DMS153 (cell line): Measurements from ENCODE around the gene BTBD9.
A peak's percentile ranks its signal among the peaks of the same experiment; 100 is the strongest.

ENCODE experiments used
- DNase-seq: peaks from one replicate; lab custom pipeline; 2025; lab: John Stamatoyannopoulos, UW

Gene BTBD9

GRCh38 chr6:38161754-38162492 lies 477.8 kb downstream of the BTBD9 start:
- no peak for DNase-seq

GRCh38 chr6:38161331-38161730 lies 478.4 kb downstream of the BTBD9 start:
- no peak for DNase-seq

- DNase-seq, result no peak
Observed at GRCh38 chr6:38160831-38161230, 478.9 kb downstream of the BTBD9 start.

DNA sequence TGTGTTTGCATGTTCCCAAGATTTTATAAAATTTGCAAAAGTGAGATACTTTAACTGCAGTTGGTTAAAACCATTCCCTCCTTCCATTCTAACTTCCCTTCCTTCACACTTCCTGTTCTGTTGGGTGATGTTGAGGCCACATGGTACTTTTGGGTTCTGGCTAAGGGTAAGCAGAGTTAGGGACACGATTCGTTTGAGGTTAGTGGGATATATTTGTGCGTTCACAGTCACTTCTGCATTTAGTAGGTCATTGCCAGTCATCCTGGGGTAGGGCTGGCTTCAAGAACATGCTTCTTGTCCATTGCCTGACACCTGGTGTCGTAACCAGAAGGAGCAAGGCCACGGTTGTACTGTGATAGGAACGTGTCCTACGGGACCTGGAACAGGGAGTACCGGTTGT lies 480.1 kb downstream of the BTBD9 start:
- no peak for DNase-seq

DNA sequence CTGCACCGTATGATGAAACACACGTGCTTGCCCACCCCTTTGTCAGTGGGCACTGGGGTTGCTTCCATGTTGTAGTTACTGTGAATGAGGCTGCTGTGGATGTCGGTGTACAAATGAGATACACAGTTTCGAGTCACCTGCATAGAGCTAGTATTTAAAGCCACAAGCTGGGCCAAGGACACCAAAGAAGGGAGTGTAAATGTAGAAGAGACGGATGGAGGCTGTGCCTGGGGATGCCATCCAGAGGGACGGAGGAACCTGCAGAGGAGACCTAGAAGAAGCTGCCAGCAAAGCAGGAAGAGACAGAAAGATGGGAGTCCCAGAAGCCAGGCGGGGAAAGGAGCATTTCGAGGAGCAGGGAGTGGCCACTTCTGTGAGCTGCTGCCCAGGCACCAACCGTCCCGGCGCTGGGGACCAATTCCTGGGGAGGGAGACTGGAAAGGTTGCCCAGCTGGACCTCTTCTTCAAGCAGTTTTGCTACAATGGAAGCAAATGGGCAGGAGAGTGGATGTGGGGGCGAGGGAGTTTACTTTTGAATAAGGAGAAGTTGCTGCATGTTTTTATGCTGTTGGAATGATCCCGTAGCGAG lies 480.9 kb downstream of the BTBD9 start:
- DNase-seq, result no peak

GRCh38 chr6:38157905-38158304 lies 481.8 kb downstream of the BTBD9 start:
- DNase-seq, result no peak

GRCh38 chr6:38156818-38157565 lies 482.7 kb downstream of the BTBD9 start:
- no peak for DNase-seq

GRCh38 chr6:38155621-38156204 lies 484.0 kb downstream of the BTBD9 start:
- no peak for DNase-seq

DNA sequence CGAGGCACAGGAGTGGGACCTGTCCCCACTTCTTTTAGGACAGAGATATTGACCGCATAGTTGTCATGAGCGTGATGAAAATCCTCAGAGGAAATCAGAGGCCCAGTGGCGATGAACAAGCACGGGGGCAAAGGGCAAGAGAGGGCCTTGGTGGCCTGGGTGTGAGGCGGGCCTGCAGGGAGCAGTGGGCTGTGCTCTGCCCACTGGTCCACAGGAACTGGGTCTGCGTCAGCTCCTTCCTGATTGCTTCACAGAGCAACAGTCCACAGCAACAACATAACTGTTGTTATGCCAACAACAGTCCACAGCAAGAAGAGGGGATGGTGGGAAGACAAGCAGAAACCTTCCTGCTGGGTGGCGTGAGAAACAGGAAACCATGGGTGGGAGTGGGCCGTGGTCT lies 484.6 kb downstream of the BTBD9 start:
- no peak for DNase-seq

- no peak for DNase-seq
Observed at GRCh38 chr6:38154731-38155130, 485.0 kb downstream of the BTBD9 start.

DNA sequence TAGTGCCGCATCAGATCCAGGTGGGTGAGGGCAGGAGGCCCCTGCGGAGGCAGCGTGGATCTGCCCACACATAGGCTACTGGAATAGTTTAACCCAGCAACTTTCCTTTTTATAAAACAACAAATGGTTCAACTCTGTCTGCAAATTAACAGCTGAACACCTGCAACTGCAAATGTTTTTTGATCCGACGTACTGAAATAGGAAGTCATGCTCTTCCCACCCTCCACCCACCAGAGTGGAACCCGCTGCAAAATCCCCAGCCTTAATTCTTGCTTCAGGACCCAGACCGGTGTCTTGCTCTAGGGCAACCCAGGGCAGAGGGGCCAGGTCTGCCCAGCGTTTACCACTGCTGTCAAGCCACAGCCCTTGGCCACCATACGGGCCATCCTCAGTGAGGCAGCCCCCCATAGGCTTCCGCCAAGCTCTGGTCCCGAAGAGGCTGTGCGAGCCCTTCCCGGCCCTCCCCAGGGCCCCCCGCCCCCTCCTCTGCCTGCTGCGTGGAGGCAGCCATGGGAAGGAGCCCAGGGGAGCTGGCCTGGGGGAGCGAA lies 485.9 kb downstream of the BTBD9 start:
- no peak for DNase-seq

GRCh38 chr6:38153076-38153797 lies 486.5 kb downstream of the BTBD9 start:
- DNase-seq, result no peak

DNA sequence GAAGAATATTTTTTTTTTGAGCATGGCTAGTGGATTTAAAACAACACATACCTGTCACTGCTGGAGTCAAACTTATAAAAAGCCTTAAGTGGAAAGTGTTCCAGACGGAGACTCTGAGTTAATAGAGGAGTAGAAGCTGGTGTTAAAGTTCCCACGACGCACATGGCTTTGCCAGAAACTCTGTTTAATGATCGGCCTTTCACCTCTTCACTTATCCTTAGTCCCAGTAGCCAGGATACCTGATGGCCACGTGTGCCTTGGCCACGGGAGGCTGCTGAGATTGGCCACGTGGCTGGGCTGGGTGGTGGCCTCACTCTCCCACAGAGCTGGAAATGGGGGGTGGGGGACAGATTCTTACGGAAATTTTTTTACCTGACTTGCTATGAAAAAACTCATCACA lies 487.1 kb downstream of the BTBD9 start:
- DNase-seq, result no peak

DNA sequence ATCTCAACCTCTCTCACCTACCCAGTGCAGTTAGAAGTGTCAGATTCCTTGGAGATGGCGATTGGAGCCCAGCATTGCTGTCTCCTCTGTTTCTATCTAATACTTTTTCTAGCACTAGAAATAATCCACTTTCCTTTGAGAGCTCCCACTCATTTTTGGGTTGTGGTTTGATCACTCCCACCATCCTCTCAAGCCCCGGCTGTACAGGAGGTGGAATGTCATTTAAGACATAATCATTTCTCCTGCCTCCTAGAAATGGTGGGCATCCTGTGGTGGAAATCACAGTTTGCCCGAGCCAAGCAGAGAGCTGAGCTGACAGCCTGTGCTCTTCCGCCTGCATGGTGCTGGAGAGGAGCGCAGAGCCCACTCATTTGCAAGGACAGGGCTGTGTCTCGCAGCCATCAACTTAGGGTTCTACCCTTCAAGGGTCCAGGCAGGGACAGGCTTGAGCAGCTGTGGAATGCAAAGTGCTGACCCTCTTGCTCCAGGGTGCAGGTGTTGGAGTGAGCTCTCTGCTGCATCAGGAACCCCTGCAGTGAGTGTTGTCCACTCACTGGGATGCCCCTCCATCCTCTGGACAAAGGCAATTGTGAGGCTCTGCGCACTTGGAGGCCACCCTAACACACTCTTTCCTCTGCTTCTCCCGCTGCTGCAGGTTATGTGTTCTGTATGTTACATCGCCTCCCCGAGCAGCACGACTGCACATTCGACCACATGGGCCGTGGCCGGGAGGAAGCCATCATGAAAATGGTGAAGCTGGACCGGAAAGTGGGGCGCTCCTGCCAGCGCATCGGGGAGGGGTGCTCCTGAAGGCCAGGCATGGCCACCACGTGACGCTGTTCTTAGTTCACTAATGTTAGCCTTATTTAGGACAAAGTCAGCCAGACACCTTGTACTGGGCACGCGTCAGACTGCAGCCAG lies 487.9 kb downstream of the BTBD9 start:
- no peak for DNase-seq

GRCh38 chr6:38150681-38151296 lies 488.9 kb downstream of the BTBD9 start:
- DNase-seq, result no peak

GRCh38 chr6:38150021-38150420 lies 489.7 kb downstream of the BTBD9 start:
- no peak for DNase-seq

GRCh38 chr6:38149531-38149930 lies 490.2 kb downstream of the BTBD9 start:
- DNase-seq, result peak; percentile 19

- no peak for DNase-seq
Observed at GRCh38 chr6:38148606-38149005, 491.1 kb downstream of the BTBD9 start.

DNA sequence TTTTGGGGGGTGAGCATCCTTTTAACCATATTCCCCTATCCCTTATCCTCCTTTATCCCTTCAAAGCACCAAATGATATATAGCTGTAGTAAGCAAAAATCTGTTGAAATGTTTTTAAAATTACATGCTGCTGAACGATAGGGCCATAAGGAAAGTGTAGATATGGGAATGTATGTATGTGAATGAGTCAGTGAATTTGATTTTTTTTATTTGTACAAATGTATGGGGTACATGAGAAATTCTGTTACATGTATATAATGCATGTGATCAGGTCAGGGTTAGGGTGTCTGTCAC lies 493.0 kb downstream of the BTBD9 start:
- DNase-seq, result no peak

DNA sequence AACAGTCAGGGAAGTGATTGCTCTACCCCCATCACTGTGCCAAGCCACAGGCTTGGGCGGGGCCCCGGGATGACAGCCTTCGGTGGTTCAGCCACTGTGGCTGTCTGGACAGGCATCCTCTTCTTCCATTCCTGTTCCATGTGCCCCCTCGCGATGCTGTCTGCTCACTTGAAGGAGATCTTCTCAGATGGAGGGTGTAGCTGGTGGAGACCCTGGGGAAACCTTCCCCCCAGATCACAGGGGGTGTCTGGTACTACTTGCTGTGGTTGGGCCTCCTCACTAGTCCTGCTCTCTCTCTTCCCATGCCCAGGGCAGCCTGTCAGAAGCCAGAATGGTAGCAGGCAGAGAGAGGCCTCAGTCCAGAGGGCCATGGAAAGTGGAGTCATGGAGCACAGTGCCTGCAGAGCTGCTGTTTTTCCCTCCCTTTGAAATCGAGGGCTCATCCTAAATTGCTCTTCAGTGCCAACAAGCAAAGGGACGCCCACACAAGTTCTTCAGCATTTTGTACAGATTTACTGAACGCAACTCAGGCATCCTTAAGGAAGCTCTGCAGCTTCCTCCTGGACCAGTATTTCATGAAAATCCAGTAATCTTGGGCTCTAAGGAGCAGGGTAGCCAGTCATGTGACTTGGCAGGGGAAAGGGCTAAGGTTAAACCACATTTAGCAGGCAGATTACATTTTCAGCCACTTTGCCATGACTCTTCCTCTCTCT lies 493.6 kb downstream of the BTBD9 start:
- DNase-seq, result no peak
